Hepatic stellate cell (primary cell): ENCODE measurements around the gene SSU72.
"Not testable (repeated sequence)": the region's sequence is repeated elsewhere in the genome, so short reads cannot be mapped to it uniquely, and the experiment has no call there.

ENCODE experiments used
- DNase-seq: peaks from one replicate; pipeline ENCODE4 v3.0.0; 2011; ENCODE audit warnings: low spot score

Gene SSU72

DNA sequence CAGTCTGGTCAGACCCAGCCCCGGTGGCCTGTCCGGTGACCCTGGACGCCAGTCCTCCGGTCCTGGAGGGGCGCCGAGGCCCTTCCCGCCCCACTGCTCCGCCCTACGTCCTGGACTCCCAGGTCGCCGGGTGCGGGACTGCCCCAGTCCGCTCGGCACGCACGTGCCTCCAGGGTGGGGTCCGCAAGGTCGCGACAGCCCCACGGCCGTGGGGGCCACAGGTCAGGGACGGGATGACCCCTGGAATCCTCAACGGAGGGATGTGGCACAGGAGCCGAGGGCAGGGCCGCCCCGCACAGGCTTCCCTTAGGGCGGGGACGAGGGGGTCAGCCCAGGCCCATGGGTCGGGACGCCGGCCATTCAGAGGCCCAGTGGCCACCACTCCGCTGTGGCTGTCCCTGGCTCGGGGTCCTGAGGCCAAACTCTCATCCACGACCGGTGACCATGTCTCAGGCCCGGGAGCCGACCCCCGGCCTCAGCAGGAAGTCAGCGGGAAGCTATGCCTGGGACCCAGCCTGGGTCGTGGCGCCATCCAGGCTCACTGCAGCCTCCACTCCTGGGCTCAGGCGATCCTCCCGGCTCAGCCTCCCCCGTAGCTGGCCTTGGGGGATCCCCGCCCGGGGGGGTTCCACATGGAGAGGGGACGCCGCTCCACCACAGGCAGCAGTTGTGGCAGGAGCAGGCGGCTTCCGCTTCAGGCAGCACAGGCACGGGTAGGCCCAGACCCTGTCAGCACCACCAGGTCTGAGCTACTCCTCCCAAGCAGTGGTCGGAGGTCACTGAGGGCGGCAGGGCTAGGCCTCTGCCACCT is 33.6 kb downstream of the SSU72 start:
- DNase-seq = no peak

DNA sequence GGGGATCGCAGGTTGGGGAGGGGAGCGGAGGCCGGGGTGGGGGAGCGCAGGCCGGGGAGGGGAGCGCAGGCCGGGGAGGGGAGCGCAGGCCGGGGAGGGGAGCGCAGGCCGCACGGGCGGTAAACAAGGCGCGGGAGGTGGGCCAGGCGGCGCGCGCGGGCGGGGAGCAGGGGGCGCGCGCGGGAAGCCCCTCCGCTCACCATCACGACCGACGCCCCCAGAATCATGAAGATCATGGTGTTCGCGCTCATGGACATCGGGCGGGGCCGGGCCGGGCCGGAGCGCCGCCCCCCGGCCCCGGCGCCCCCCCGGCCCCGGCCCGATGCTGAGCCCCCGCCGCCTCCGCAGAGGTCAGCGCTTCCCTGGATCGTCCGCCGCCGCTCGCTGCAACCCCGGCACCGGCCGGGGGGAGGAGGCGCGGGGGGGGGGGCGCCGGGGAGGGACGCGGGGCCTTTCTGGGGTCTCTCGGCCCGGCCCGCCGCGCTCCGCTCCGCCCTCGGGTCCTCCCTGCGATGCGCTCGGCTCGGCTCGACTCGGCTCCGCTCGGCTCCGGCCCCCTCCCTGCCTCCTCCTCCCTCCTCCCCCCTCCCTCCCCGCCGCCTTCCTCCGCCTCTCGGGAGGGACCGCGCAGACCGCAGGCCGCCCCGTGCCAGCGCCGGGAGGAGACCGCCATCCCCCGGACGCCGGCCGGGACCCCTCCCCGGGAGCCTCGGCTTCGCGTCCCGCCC is 34.4 kb downstream of the SSU72 start, which contains the start of gene TMEM240:
Gene TMEM240 (minus strand): TSS at position 535 of the 728 bp plus-strand sequence. CDS start 278 bp downstream, at position 257.
- peak; percentile 92 for DNase-seq

DNA sequence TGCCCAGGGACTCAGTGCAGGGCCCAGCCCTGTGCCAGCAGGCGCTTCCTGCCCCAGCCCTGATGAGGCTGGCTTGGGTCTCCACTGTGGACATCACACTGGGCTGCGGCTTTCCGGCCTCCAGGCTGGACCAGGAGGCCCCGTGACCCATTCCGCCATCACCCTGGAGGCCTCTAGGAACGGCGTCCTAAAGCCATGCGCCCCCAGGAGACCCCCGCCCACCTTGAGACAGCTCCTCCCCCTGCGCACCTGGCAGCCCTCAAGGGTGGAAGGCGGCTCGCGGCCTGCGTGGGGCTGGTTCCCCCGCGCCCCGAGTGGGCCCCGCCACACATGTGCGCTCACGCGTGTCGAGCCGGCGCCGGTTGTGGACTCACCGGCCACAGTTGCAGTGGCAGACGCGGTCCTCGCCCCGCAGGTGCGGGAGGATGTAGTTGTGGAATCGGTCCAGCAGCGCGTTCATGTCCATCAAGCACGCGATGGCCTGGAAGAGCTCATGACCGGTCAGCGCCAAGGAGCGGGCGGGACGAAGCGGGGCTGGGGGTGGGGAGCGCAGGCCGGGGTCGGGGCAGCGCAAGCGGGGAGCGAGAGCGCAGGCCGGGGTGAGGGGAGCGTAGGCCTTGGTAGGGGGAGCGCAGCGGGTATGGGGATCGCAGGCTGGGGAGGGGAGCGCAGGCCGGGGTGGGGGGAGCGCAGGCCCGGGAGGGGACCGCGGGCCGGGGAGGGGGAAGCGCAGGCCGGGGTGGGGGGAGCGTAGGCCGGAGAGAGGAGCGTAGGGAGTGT is 35.2 kb downstream of the SSU72 start:
- DNase-seq = peak; percentile 69

DNA sequence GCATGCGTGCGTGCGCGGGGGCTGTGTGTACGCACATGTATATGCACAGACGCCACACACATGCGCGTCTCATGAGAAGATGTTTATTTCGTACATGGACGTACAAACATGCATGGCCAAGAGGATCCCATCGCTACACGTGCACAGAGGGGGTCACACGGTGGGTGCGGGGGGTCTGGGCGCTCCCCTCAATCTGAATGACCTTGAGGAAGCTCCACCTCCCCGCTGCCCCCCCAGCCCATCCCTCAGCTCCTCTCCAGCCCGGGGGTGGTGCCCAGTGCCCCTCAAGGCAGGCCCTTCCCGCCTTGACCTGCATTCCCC is 35.7 kb downstream of the SSU72 start:
- DNase-seq = no peak

DNA sequence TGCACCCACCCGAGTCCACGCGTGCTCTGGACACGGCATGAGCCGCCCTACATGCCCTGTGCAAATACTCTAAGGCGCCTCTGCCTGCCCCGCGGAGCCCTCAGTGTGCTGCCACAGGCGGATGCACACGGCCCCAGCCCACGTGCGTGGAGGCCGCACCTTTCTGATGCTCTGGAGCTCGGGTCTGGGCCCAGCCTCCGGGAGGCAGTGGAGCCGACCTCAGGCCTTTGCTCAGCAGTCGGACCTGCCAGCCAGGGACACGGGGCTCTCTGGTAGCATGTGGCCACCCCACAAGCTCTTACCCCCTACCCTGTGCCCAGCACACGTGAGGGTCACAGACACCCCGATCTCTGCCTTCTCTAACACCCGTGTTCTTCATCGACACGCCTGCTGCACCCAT is 36.3 kb downstream of the SSU72 start:
- DNase-seq = no peak

DNA sequence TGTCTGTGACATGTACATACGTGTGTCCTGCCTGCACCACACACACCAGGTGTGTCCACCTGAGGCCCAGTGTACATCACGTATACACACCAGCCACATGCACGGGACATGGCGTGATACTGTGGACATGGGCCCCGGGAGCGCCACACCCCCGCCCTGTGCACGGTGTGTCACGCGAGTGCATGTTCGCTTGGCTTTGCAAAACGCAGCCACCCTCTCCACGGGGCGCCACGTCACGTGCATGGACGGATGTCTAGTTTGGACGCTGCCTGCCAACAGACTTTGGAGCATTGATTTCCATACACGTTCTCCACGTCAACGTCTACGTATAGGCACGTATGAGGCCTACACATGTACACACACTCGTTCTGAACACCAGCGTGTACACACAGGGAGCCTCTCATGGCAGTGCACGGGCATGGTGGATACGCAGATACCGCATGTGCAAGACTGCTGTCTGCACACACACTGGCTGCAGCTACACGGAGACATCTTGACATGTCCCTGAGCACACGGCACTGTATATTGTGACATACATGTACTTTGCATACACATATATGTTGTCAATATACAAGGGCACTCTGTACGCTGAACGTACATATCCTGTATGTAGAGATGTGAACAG is 36.9 kb downstream of the SSU72 start:
- DNase-seq = no peak

DNA sequence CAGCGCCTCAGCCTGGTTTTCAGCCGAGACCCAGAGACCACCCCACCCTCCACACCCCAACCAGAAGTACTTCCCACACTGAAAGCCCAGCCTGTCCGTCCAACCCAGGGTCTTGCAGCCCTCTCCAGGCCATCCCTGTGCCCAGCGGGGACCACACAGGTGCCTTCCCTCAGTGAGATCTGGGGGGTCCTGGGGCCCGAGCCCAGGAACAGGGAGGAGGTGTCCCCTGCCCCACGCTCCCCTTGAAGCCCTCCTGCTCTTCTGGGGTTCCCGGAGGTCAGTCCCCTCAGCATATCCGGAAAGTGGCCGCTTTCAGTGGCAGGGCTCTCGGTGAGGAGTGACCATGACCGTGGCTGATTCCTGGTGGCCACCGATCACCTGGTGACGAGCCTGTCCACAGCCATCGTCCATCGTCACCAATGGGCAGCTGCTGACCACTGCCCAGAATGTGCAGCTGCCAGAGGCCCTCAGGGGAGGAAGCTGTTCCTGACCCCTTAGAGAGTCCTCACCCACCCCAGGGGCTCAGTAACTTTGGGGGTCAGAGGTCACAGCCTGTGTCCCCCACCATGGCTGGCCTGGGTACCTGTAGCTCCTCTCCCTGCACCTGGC is 37.6 kb downstream of the SSU72 start:
- no peak for DNase-seq

DNA sequence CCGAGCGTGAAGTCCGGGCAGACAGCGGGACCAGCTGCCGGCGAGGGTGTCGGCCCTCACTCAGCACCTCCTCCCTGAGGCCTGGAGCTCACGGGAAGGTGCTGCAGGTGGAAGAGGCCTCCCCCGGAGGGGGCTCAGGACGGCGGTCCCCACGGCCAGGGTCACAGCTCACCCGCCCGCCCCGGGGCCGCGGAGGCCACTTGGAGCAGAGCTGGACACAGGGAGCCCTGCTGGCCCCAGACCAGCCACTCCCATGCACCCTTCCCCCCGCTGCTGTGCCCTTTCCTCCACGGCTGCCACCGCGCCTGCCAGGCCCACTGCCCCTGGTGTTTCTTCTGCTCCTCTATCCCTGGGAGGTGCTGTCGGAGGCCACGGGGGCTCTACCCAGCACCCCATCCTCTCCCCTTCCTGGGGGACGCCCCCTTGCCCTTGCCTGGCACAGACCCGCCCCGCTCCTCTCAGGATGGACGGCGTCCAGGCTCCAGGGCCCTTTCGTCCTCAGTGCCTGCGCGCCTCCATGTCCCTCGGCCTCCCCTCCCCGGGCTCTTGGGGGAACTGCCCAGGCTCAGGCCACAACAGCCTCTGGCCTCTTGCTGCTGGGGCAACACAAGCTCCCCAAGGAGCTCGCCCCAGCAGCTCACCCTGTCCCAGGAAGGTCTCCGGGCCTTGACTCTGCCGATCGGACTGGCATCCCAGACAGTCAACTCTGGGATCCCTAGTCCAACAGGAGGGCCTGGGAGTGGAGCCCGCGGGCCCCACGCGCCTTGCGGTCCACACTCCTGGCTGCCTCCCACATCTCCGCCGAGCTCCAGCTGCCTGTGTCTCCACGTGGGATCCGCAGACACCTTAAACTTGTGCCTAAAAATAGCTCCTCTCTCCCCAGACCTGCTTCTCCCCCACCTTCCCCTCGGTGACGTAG is 38.4 kb downstream of the SSU72 start:
- DNase-seq = no peak

DNA sequence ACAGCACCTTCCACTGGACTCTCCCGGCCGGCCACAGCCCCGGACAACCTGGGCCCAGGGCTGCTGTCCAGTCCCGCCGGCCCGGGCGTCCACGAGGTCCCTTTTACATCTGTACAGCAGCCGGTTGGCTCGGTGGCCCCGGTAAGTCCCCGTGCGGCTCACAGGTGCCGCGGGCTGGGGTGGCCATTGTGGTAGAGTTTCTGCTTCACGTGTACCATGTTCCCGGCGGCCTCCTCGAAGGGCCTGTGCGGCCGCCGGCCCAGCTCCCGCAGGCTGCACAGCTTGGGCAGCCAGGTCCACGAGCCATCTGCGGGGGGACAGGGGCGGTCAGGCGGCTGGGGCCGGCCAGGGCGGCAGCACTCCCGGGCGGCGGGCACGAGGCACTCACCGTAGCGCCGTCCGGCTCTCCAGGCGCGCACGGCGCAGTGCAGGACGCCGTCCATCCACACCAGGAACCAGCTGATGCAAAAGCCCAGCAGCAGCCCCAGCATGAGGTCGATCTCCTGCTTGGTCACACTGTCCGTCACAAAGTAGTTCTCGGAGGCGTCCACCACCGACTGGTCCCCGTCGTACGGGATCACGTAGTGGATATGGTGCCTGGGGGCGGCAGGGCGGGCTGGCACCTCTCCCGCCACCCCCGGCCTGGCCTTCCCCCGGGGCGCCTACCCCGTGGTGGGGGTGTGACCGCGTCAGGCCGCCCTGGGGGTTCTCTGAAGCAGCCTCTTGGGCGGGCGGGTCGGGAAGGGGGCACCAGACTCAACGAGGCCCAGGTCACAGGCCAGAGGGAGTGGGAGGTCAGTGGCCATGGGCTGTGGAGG is 39.3 kb downstream of the SSU72 start:
- no peak for DNase-seq

DNA sequence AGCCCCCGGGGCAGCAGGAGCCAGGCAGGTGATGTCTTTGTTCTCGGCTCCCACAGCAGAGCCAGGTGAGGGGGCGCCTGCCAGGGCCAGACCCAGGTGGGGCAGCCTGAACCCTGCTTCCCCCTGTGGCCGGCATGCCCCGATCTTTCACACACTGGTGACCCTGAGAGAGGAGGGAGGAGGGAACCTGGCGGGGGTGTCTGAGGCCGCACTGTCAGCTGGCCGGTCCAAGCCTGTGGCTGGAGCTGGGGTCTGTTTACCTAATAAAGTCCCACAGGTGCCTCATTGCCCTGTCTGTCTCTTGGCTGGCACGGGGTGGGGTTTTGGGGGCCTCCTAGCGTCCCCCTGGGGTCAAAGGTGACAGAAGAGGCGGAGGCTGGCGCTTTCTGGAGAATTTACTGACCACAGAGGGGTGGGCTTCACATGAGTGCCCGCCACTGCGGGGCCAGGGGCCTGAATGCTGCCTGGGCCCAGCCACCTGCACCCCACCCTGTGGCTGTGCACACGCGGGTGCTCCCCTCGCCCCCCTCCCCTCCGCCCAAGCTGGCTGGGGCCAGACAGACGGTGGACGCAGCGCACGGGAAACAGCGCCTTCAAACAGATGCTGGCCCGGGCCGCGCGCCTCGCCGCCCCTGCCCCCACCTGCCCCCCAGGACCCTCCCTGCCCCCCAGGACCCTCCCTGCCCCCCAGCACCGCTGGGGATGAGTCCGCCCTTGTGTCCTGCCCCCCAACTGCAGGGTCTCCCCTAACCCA is 40.1 kb downstream of the SSU72 start:
- no peak for DNase-seq

DNA sequence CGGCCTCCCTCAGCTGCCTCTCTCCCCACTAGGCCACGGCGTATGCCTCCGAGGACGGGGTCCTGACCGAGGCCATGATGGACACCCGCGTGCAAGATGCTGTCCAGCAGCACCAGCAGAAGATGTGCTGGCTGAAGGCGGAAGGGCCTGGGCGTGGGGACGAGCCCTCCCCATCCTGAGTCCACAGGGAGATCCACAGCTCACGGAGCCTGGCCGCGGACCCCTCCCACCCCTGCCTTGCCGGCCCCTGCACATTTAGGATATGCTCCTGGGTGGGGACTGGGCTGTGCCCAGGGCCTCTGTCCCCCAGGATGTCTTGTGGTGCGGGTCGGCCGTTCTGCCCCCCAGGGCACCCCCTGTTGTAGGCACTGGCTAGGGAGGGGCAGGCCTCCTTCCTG is 40.8 kb downstream of the SSU72 start:
- not testable (repeated sequence) for DNase-seq

DNA sequence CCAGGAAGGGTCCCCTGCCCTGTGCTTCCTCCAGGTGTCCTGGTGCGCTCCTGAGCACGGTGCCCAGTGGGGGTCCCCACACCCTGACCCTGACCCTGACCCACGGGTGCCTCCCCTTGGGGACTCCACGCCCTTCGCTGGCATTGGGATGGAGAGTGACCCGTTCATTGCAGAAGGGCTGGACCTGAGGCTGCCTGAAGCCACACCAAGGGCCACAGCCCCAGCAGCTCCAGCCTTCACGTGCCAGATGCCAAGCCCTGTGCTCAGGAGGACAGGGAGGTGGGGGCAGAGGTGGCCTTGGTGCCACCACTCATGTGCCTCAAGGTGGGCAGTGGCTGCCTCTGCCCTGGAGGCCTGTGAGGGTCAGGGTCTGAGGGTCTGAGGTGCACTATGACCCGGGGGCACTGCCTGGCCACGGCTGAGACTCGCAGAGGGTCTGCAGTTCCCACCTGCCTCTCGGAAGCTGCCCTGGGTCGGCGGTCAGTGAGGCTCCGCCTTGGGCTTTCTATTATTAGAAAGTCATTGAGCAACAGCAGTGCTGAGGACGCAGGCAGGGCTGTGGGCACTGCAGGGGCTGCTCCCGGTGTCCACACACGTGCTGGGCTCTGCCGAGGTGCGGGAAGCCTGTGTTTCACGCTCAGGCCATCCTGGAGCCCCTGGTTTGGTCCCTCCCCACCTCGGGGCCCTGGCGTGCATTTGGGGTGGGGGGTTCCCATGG is 41.3 kb downstream of the SSU72 start:
- DNase-seq = not testable (repeated sequence)

DNA sequence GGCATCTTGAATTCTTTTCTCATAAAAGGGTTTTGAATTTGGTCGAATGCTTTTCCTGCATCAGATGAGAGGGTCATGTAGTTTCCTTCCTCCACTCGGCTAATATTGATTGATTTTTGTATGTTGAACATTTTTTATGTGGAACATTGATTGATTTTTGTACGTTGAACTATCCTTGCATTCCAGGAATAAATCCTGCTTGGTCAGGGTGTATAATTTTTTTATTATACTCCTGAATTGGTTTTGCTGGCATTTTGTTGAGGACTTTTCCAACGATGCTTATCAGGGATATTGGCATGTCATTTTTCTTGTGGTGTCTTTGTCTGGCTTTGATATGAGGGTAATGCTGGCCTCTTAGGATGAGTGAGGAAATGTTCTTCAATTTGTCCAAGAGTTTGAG is 42.7 kb downstream of the SSU72 start:
- no peak for DNase-seq

DNA sequence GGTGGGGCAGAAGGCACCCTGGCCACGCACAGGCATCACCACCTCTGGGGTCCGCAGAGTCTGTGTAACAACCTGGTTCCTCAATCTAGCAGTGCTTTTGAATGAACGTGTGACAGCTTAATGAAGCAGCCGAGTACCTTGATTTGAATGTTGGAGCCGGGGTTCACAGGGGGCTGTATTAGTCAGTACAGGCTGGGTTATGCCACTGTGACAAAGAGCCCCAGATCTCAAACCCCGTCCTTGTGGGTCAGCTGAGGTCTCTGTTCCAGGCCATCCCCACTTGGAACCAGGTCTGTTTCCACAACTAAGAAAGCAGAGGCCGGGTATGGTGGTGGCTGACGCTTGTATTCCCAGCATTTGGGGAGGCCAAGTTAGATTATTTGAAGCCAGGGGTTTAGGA is 44.7 kb downstream of the SSU72 start:
- DNase-seq = no peak

DNA sequence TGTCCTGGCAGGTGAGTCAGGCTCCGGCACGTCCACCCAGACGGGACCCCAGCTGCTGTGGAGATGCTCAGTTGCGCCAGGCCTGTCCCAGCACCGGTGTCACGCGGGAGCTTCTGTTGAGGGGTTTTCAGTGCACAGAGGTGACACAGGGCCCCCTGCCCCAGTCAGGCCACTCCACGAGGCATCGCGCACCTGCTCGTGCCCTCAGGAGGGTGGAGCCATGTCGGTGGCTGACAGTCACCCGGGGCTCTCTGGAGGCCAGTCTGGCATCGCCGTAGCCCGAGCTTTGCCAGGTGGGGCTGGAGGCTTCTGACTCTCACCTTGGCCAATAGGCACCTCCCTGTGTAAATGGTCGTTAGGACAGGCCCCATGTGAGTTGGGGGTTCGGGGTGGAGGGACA is 45.3 kb downstream of the SSU72 start:
- DNase-seq = no peak

DNA sequence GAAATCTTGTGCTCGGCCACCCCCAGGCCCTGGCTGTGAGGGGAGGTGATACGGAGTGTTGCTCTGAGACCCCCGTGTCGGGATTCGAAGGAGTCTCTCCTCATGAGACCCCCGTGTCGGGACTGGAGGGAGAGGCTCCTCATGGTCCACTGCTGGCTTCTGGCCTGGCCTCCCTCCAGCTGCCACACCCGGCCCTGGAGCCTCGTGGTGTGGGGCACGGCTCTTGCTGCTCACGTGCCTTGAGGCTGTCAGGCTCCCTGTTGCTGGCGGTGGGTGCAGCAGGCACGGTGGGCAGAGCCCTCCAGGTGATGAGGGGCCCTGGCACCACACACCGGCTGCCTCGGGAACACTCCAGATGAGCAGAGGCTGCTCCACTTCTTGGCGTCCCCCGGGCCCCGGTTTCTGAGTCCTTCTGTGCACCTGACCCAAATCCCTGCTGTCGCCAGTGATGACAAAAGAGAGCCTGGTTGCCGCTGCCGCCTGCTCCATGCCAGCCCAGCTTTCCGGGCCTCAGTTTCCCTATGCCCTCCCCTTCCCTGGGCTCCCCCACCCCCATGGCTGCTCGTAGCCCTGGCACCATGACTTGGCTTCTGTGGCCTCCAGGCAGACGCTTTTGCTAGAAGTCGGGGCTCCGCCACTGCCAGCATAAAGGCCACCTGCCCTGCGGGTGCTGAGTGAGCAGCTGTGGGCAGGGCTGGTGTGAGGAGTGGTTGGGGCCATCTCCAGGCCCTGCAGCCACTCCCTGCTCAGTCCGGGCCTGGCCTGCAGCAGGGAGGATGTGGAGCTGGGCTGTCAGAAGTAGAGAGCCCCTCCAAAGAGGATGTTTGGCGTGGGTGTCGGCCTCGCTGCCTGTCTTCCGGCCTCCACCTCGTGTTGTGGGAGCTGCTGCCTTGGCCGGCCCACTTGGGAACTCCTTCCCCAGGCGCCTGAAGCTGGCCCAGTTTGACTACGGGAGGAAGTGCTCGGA is 46.1 kb downstream of the SSU72 start:
- no peak for DNase-seq

DNA sequence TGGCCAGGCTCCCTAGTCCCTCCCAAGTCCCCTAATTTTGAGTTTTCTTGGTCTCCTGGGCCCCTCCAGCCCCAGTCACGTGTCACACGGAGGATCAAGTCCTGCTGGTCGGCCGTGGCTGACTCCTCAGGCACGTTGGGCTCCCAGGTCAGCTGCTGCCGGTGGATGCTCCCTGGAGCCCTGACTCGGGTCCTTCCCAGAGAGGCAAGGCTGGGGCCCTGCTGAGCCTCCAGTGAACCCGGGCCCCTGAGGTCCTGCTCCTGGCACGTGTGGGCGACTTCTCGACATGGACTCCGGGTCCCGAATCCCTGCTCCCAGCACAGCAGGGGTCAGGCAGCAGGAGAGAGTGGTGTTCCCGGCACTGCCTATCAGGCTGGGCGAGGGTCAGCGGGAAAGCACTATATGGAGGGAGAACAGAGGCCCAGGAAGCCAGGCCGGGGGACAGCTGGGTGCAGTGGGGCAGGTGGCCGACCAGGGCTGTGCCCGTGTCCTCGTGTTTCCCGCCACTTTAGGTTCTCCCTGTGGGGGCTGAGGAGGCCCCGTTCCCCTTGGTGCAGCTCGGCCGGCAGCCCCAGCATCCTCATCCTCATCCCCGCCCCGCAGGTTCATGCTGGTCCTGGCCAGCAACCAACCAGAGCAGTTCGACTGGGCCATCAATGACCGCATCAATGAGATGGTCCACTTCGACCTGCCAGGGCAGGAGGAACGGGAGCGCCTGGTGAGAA is 47.4 kb downstream of the SSU72 start:
- no peak for DNase-seq
